Measurements from ENCODE around the gene SERTAD2.

The SERTAD2 gene

DNA sequence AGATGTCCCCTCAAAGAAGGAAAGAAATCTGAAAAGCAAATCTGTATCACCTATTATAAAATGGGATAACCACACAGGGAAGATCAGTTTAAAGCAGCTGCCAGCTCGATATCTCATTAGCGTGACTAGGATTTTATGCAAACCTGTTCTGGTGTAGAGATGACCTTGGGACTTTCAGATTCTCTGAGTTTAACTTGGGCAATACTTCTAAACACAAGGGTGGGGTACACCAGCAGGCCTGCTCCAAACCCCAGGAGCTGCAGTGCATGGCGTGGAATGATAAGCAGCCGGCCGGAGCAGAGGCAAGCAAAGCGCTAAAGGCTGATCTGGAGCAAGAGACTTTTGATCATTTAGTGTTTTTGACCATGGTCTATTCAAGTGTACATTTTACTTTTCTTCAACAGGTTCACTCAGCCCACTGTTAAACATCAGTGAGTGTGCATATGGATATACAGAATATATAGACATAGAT, 4.7 kb downstream of the SERTAD2 start:
- no peak for DNase-seq (ENCODE audit: low spot score)

DNA sequence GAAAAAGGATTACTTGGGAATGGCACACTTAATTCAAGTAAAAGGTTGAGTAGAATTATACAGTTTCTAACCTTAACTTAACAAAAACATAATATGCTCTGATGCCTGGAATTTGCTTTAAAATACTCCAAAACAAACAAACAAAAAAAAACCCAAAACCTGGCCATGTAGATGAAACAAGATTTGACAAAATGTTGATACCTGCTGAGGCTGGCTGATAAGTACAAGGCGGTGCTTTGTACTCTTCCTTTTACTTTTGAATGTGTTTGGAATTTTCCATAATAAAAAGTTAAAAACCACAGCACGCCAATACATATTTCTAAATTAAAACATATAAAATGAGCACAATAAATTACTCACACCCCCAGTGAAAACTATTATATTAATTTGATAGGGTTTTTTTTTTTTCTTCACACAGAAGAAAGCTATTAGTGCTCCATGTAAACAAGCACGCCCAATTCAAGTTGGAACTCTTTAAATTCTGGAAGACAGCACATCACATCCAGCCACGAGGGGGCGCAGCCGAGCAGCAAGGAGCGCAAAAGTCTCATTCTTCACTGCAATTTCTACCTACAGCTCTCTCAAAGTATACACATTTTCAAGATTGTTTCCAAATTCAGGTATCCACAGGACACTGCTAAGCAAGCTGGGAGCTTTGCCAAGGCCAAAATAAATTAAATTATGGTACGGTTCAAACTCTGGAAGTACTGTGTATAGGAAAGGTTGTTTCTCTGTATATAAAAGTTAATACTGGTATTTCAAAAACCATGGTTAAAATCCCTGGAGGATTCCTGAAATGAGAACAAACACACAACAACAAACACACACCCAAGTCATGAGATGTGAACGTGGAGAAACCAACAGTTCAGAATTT, 7.5 kb downstream of the SERTAD2 start:
- DNase-seq (ENCODE audit: low spot score) = peak; percentile 62

DNA sequence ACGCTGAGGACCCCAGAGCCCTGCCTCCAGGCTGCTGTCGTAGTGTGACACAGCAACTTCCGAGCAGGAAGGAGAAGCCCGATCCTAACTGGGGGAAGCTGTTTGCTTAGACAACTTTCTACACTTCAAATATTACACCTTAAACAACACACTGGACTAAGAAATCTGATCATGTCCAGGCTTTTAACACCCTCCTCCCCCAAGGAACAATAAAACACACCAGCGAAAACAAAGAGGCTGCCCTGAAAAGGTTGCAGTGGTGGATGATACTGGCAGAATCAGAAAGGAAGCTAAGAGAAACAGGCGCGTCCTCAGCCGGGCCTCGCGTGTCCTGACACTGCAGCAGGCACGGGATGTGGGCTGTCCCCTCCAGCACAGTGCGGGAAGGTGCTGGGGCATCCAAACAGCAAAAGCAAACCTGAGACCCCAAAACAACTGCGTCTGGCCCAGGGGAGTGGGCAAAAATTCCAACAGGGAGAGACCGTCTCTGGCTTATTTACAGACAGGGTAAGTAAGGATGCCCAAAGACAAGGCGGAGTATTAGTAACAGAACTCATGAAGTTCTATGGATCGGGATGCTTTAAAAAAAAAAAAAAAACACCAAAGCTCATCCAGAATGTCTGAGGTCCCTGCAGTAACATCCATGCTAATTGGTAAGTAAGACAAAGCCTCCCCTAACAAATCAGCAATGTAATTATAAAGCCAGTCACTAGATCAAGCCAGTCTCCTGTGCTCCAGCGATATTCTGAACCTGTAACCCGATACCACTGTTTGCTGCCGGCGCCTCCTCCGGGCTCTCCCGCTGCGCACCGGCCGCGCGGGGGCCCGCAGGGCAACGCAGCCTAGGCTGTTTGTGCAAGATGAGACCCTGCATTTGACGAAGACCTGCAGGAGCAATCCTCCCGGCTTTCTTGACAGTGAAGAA, 9.0 kb downstream of the SERTAD2 start:
- peak; percentile 83 for DNase-seq (ENCODE audit: low spot score)

- DNase-seq (ENCODE audit: low spot score) = no peak
Observed at GRCh38 chr2:64643838-64644457, 9.8 kb downstream of the SERTAD2 start.

- DNase-seq (ENCODE audit: low spot score) = no peak
Observed at GRCh38 chr2:64641599-64641998, 12.1 kb downstream of the SERTAD2 start.

GRCh38 chr2:64640153-64641044, 13.3 kb downstream of the SERTAD2 start:
- DNase-seq (ENCODE audit: low spot score) = no peak

DNA sequence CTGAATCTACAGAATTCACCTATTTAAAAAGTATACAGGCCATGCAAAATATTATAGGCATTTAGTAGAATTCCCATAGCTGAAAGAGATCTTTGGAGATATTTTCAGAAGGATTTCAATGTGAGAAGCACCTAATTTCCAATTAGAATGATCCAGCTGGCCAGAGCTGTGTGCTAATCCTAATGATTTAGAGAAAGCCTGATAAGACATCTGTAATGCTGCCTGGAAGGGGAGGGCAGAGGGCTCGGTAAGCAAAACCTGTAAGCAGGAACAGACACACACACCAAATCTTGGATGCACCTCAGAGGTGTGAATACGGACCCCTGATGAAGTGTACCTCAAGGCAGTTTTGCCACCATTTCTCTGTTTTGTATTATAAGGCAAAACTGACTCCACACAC, 14.0 kb downstream of the SERTAD2 start:
- no peak for DNase-seq (ENCODE audit: low spot score)

DNA sequence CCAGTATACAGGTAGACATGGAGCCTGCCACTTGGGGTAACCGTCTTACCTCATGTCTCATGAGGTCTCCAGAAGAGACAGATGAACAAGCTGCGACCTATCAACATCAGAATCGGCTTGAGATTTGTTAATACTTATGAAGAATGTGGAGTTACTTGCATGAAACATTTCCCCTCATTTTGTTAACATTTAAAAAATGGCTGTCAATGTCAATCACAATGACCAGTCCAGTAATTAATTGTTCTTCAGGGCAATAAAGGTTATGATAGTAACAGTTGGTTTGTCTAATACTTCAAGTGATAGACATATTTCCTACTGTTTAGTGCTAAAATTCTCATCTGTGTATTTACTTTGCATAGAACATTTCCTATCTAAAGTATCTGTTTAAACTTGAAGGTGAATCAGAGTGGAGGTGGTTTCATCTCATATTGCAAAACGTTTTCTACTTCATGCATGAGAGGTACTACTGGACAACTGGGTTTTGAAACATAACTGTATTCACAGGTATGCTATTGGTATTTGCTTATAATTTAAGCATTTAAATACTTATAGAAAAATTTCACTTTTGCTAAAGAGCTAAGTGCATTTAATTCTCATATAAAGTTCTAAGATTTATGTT, 15.1 kb downstream of the SERTAD2 start:
- DNase-seq (ENCODE audit: low spot score) = no peak

GRCh38 chr2:64637931-64638330, 15.8 kb downstream of the SERTAD2 start:
- DNase-seq (ENCODE audit: low spot score) = no peak

- DNase-seq (ENCODE audit: low spot score) = no peak
Observed at GRCh38 chr2:64637000-64637635, 16.6 kb downstream of the SERTAD2 start.

DNA sequence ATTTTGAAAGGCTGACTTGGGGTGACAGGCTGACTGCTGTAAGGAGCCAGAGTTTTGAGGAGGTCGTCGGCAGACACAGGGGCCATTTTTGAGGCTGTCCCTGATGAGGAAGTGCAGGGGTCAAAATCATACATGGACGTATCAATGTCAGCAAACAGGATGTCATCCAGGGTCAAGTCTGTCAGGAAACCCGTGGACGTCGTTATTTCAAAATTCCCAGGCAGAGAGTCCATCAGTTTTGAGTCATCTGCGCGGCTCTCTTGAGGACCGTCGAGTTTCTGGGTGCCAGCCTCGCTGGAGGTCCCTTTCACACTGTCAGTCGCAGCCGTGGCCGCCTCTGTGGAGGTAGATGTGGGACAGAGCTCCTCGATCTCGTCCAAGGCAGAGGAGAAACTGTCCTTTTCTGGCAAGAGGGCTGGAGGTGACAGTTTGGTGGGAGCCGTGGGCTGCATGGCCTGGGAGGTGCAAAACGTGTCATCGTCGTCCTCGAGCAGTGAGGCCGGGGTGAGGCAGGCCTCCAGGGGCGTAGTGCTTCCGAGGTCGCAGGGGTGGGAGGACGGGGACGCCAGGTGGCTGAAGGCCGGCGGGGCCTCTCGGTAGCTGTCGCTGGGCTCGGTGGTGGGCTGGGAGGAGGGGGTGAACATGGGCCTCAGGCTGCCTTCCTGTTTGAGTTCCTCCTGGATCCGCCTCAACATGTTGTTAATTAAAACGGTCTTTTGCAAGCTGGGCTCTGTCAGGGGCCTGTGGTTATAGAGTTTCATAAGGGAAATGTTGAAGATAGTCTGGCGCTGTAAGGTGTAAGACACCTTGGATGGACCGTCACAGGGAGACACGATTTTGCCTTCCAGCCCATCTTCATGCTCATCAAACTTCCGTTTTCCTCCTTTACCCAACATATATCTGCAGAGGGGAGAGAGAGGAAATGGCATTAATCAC, 17.5 kb downstream of the SERTAD2 start:
- no peak for DNase-seq (ENCODE audit: low spot score)

DNA sequence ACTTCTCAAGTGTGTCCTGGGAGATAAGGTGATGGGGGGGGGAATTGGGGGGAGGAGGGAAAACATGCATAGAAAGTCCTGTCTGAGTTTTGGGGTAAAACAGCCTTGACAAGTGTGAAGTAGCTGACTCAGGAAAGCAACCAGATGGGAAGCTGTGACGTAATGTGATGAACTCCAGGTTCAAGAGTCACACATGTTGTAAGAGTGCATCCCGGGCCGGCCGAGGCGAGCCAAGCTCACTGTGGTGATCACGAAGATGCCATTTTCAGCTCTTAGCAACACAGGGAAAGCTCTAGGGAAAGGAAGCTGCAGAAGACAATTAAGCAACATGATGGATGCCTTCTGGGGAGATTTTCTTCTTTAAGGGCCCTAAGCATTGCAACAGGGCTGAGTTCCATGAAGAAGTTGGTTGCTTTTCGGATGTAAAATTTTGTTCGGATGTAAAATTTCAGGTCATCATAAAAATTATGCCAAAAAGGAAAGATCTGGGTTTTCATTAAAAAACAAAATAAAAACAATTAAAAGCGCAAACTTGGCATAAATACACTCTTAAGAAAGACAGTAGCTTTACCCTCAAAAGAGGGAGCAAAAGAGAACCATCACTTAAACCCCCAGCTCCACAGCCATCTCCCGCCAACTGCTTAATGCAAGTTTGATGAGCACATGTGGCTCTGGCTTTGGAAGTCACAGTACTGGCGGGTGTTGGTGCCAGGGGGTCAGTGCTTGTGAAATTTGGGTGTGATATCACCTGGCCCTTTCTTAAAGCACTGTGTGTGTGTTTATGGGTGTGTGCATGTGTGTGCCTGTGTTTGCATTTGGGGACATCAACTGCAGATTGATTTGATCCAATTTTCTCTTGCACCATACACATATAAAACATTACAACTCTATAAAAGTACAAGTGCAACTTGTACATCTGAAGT, 19.1 kb downstream of the SERTAD2 start:
- no peak for DNase-seq (ENCODE audit: low spot score)

DNA sequence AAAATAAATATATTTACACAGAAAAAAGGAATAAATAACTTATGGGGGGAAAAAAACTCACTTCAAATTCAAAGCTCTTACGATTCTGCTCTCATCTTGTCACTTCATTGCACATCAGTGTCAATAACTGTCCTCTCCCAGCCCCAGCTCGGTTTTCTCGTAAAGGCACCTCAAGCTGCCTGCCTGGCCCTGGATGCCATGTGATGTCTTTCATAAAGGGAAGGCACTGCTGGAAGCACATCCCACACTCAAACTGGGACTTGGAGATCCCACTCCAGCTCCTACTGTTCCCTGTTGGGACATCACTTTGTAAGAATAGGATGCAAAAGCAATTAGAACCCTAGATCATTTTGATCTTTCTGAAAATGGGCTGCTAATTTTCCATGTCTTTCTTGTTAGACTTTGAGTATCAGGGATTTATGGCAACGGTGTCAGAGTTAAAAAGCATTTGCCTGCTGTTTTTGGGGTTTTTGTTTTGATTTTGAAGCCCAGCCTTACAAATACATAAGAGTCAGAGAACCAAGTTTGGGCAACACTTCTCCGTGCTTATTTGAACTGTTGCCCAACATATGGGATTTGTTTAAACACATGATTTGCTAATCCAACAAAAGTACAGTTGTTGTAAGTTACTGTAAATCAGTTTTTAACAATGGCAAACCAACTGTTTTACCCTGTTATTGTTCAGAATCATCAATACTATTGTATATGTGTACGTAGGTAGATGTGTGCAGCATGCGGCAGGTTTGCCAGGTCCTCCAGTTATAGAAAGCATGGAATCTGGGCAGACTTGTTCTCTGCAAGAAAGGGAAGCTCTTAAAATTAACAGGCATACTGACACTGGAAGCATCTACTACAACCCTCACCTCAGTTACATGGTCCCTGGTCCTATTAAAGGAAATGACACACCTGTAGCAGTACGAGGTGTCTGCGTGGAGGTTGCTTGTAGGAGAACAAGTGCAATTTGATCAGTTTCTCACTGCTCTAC, 20.6 kb downstream of the SERTAD2 start:
- peak; percentile 38 for DNase-seq (ENCODE audit: low spot score)

DNA sequence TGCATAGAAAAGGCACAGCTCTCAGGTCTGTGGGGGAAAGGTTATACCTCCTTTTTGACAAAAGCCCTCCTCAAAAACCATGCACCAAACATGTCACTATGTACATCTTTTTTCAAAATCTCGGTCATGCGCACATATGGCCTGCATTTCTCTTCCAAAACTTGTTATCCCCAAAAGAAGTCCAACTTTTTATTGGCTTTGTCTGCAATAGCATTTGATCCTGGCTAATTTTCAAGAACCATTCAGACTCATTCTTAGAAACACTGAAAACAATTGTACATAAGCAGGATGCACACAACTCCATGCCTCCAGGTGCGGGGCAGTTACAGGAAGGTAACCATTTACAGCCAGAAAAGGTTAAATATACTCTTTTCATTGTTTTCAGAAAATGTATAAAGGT, 21.9 kb downstream of the SERTAD2 start:
- DNase-seq (ENCODE audit: low spot score) = no peak

- DNase-seq (ENCODE audit: low spot score) = no peak
Observed at GRCh38 chr2:64630752-64631151, 23.0 kb downstream of the SERTAD2 start.

- DNase-seq (ENCODE audit: low spot score) = no peak
Observed at GRCh38 chr2:64629875-64630274, 23.8 kb downstream of the SERTAD2 start.

- no peak for DNase-seq (ENCODE audit: low spot score)
Observed at GRCh38 chr2:64629329-64629781, 24.4 kb downstream of the SERTAD2 start.
